HEK293 (cell line): ENCODE results near the gene POFUT2.

ENCODE experiments used
- BCL11A ChIP-seq: fragments of 450-650 bp; formaldehyde crosslinking; IDR thresholded peaks from 2 replicates; pipeline ENCODE4 v1.5.1; 2016; ENCODE audit warnings: low read depth, missing biosample characterization, missing genetic modification characterization
- GLIS1 ChIP-seq: fragments of 450-650 bp; formaldehyde crosslinking; IDR thresholded peaks from 2 replicates; pipeline ENCODE4 v1.5.1; 2016; ENCODE audit warnings: missing biosample characterization, missing genetic modification characterization
- GLIS2 ChIP-seq: fragments of 450-650 bp; formaldehyde crosslinking; IDR thresholded peaks from 2 replicates; pipeline ENCODE4 v1.5.1; 2016; ENCODE audit warnings: missing biosample characterization, missing genetic modification characterization
- IKZF3 ChIP-seq: fragments of 450-650 bp; IDR thresholded peaks from 2 replicates; pipeline ENCODE4 v1.5.0; 2018; ENCODE audit warnings: missing biosample characterization, mild to moderate bottlenecking, missing genetic modification characterization, moderate library complexity
- KLF8 ChIP-seq: fragments of 450-650 bp; formaldehyde crosslinking; IDR thresholded peaks from 2 replicates; pipeline ENCODE4 v1.5.1; 2016; ENCODE audit warnings: missing biosample characterization, missing genetic modification characterization
- SP7 ChIP-seq: fragments of 450-650 bp; formaldehyde crosslinking; IDR thresholded peaks from 2 replicates; pipeline ENCODE4 v1.5.1; 2016; ENCODE audit warnings: missing biosample characterization, missing genetic modification characterization
- ZBTB21 ChIP-seq: fragments of 450-650 bp; formaldehyde crosslinking; IDR thresholded peaks from 2 replicates; pipeline ENCODE4 v1.5.1; 2017; ENCODE audit warnings: missing biosample characterization, missing genetic modification characterization
- ZEB2 ChIP-seq: fragments of 450-650 bp; formaldehyde crosslinking; IDR thresholded peaks from 2 replicates; pipeline ENCODE4 v1.5.1; 2016; ENCODE audit warnings: missing biosample characterization, missing genetic modification characterization
- ZFP69B ChIP-seq: fragments of 450-650 bp; formaldehyde crosslinking; IDR thresholded peaks from 2 replicates; pipeline ENCODE4 v1.5.1; 2016; ENCODE audit warnings: missing biosample characterization, missing genetic modification characterization
- ZIC2 ChIP-seq: fragments of 450-650 bp; formaldehyde crosslinking; IDR thresholded peaks from 2 replicates; pipeline ENCODE4 v1.5.1; 2016; ENCODE audit warnings: missing biosample characterization, missing genetic modification characterization
- ZNF155 ChIP-seq: fragments of 450-650 bp; formaldehyde crosslinking; IDR thresholded peaks from 2 replicates; pipeline ENCODE4 v1.5.1; 2016; ENCODE audit warnings: missing biosample characterization, missing genetic modification characterization
- ZNF24 ChIP-seq: fragments of 450-650 bp; formaldehyde crosslinking; IDR thresholded peaks from 2 replicates; pipeline ENCODE4 v1.5.1; 2016; ENCODE audit warnings: missing biosample characterization, missing genetic modification characterization
- ZNF423 ChIP-seq: fragments of 450-650 bp; formaldehyde crosslinking; IDR thresholded peaks from 2 replicates; pipeline ENCODE4 v1.5.1; 2016; ENCODE audit warnings: missing biosample characterization, missing genetic modification characterization
- ZNF514 ChIP-seq: fragments of 450-650 bp; formaldehyde crosslinking; IDR thresholded peaks from 2 replicates; pipeline ENCODE4 v1.5.1; 2016; ENCODE audit warnings: missing biosample characterization, missing genetic modification characterization
- ZNF521 ChIP-seq: fragments of 450-650 bp; formaldehyde crosslinking; IDR thresholded peaks from 2 replicates; pipeline ENCODE4 v1.5.1; 2017; ENCODE audit warnings: missing biosample characterization, mild to moderate bottlenecking, missing genetic modification characterization
- ZNF530 ChIP-seq: fragments of 450-650 bp; formaldehyde crosslinking; IDR thresholded peaks from 2 replicates; pipeline ENCODE4 v1.5.1; 2016; ENCODE audit warnings: low read depth, missing biosample characterization, missing genetic modification characterization
- ZNF558 ChIP-seq: fragments of 450-650 bp; formaldehyde crosslinking; IDR thresholded peaks from 2 replicates; pipeline ENCODE4 v1.5.1; 2016; ENCODE audit warnings: missing biosample characterization, missing genetic modification characterization
- ZNF596 ChIP-seq: fragments of 450-650 bp; IDR thresholded peaks from 2 replicates; pipeline ENCODE4 v1.5.0; 2018; ENCODE audit warnings: missing biosample characterization, mild to moderate bottlenecking, missing genetic modification characterization, moderate library complexity
- ZNF664 ChIP-seq: fragments of 450-650 bp; formaldehyde crosslinking; IDR thresholded peaks from 2 replicates; pipeline ENCODE4 v1.5.1; 2016; ENCODE audit warnings: missing biosample characterization, missing genetic modification characterization
- TF ChIP-seq, protein P1 (sequence below): fragments of 450-650 bp; formaldehyde crosslinking; IDR thresholded peaks from 2 replicates; pipeline ENCODE4 v1.5.1; 2016; ENCODE audit warnings: missing biosample characterization, missing genetic modification characterization, borderline replicate concordance
- TF ChIP-seq, protein P2 (sequence below): fragments of 450-650 bp; formaldehyde crosslinking; IDR thresholded peaks from 2 replicates; pipeline ENCODE4 v1.5.1; 2016; ENCODE audit warnings: missing biosample characterization, missing genetic modification characterization
- TF ChIP-seq, protein P3 (sequence below): fragments of 450-650 bp; formaldehyde crosslinking; IDR thresholded peaks from 2 replicates; pipeline ENCODE4 v1.5.1; 2016; ENCODE audit warnings: missing biosample characterization, missing genetic modification characterization
- TF ChIP-seq, protein P4 (sequence below): fragments of 450-650 bp; formaldehyde crosslinking; IDR thresholded peaks from 2 replicates; pipeline ENCODE4 v1.5.1; 2016; ENCODE audit warnings: missing biosample characterization, missing genetic modification characterization
- TF ChIP-seq, protein P5 (sequence below): fragments of 450-650 bp; formaldehyde crosslinking; IDR thresholded peaks from 2 replicates; pipeline ENCODE4 v1.5.1; 2016; ENCODE audit warnings: missing biosample characterization, missing genetic modification characterization, borderline replicate concordance
- TF ChIP-seq, protein P6 (sequence below): fragments of 450-650 bp; formaldehyde crosslinking; IDR thresholded peaks from 2 replicates; pipeline ENCODE4 v1.5.1; 2016; ENCODE audit warnings: missing biosample characterization, missing genetic modification characterization, low read depth

The POFUT2 gene

DNA sequence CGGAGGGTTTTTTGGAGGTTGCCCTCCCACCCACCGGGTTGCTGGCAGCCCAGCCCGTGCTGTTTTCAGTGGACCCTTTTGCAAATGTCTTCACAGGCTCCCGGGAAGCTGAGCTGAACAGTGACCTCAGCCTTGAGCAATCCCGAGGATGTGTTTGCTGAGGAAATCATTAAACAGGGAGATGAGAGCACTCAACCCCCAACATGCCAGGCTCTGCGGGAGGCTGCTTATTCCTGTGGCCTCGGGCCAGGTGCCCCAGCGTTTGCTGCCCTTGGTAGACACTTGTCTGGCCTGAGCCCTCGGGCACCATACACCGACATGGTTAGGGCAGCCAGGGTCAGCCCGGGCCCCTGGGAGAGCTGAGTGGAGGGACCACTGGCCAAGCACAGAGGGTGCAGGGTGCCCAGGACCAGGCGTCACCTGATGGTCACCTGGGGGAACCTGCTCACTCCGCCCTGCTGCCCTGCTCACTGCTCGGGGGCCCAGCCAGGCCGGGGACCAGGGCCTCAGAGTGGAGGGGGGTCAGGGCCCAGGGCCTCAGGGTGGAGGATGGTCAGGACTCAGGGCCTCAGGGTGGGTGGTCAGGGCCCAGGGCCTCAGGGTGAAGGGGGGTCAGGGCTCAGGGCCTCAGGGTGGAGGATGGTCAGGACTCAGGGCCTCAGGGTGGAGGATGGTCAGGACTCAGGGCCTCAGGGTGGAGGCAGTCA is 42.5 kb upstream of the POFUT2 start (continued):
- TF ChIP-seq, protein P1, sequence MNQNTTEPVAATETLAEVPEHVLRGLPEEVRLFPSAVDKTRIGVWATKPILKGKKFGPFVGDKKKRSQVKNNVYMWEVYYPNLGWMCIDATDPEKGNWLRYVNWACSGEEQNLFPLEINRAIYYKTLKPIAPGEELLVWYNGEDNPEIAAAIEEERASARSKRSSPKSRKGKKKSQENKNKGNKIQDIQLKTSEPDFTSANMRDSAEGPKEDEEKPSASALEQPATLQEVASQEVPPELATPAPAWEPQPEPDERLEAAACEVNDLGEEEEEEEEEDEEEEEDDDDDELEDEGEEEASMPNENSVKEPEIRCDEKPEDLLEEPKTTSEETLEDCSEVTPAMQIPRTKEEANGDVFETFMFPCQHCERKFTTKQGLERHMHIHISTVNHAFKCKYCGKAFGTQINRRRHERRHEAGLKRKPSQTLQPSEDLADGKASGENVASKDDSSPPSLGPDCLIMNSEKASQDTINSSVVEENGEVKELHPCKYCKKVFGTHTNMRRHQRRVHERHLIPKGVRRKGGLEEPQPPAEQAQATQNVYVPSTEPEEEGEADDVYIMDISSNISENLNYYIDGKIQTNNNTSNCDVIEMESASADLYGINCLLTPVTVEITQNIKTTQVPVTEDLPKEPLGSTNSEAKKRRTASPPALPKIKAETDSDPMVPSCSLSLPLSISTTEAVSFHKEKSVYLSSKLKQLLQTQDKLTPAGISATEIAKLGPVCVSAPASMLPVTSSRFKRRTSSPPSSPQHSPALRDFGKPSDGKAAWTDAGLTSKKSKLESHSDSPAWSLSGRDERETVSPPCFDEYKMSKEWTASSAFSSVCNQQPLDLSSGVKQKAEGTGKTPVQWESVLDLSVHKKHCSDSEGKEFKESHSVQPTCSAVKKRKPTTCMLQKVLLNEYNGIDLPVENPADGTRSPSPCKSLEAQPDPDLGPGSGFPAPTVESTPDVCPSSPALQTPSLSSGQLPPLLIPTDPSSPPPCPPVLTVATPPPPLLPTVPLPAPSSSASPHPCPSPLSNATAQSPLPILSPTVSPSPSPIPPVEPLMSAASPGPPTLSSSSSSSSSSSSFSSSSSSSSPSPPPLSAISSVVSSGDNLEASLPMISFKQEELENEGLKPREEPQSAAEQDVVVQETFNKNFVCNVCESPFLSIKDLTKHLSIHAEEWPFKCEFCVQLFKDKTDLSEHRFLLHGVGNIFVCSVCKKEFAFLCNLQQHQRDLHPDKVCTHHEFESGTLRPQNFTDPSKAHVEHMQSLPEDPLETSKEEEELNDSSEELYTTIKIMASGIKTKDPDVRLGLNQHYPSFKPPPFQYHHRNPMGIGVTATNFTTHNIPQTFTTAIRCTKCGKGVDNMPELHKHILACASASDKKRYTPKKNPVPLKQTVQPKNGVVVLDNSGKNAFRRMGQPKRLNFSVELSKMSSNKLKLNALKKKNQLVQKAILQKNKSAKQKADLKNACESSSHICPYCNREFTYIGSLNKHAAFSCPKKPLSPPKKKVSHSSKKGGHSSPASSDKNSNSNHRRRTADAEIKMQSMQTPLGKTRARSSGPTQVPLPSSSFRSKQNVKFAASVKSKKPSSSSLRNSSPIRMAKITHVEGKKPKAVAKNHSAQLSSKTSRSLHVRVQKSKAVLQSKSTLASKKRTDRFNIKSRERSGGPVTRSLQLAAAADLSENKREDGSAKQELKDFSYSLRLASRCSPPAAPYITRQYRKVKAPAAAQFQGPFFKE = no peak
- TF ChIP-seq IKZF3 (tag by site-specific recombination) (0 out of 2 replicates have a peak, but pooled peaks have one; percentile 55), ZNF155 (tag by site-specific recombination) (no peak), GLIS2 (tag by site-specific recombination) (peak; percentile 59), ZBTB21 (tag by site-specific recombination) (peak; percentile 48; the same call in 1 of the 2 replicates), ZEB2 (tag by site-specific recombination) (peak; percentile 91), ZNF664 (tag by site-specific recombination) (peak; percentile 93), ZNF596 (tag by site-specific recombination) (no peak), ZNF514 (tag by site-specific recombination) (no peak), SP7 (peak; percentile 56), ZFP69B (tag by site-specific recombination) (peak; percentile 66; the same call in 1 of the 2 replicates), ZNF558 (tag by site-specific recombination) (no peak), ZNF24 (tag by site-specific recombination) (peak; percentile 50; the same call in 1 of the 2 replicates), KLF8 (tag by site-specific recombination) (0 out of 2 replicates have a peak, but pooled peaks have one; percentile 39), ZIC2 (tag by site-specific recombination) (peak; percentile 98), GLIS1 (tag by site-specific recombination) (peak; percentile 99), ZNF423 (peak; percentile 90), ZNF521 (no peak), BCL11A (tag by site-specific recombination) (no peak), ZNF530 (tag by site-specific recombination) (no peak)
- TF ChIP-seq, protein P2, sequence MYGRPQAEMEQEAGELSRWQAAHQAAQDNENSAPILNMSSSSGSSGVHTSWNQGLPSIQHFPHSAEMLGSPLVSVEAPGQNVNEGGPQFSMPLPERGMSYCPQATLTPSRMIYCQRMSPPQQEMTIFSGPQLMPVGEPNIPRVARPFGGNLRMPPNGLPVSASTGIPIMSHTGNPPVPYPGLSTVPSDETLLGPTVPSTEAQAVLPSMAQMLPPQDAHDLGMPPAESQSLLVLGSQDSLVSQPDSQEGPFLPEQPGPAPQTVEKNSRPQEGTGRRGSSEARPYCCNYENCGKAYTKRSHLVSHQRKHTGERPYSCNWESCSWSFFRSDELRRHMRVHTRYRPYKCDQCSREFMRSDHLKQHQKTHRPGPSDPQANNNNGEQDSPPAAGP = peak; percentile 69
- TF ChIP-seq, protein P3, sequence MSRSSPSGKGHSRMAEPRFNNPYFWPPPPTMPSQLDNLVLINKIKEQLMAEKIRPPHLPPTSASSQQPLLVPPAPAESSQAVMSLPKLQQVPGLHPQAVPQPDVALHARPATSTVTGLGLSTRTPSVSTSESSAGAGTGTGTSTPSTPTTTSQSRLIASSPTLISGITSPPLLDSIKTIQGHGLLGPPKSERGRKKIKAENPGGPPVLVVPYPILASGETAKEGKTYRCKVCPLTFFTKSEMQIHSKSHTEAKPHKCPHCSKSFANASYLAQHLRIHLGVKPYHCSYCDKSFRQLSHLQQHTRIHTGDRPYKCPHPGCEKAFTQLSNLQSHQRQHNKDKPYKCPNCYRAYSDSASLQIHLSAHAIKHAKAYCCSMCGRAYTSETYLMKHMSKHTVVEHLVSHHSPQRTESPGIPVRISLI (tag by site-specific recombination) = no peak
- TF ChIP-seq, protein P4, sequence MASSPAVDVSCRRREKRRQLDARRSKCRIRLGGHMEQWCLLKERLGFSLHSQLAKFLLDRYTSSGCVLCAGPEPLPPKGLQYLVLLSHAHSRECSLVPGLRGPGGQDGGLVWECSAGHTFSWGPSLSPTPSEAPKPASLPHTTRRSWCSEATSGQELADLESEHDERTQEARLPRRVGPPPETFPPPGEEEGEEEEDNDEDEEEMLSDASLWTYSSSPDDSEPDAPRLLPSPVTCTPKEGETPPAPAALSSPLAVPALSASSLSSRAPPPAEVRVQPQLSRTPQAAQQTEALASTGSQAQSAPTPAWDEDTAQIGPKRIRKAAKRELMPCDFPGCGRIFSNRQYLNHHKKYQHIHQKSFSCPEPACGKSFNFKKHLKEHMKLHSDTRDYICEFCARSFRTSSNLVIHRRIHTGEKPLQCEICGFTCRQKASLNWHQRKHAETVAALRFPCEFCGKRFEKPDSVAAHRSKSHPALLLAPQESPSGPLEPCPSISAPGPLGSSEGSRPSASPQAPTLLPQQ (tag by site-specific recombination) = peak; percentile 83
- TF ChIP-seq, protein P5, sequence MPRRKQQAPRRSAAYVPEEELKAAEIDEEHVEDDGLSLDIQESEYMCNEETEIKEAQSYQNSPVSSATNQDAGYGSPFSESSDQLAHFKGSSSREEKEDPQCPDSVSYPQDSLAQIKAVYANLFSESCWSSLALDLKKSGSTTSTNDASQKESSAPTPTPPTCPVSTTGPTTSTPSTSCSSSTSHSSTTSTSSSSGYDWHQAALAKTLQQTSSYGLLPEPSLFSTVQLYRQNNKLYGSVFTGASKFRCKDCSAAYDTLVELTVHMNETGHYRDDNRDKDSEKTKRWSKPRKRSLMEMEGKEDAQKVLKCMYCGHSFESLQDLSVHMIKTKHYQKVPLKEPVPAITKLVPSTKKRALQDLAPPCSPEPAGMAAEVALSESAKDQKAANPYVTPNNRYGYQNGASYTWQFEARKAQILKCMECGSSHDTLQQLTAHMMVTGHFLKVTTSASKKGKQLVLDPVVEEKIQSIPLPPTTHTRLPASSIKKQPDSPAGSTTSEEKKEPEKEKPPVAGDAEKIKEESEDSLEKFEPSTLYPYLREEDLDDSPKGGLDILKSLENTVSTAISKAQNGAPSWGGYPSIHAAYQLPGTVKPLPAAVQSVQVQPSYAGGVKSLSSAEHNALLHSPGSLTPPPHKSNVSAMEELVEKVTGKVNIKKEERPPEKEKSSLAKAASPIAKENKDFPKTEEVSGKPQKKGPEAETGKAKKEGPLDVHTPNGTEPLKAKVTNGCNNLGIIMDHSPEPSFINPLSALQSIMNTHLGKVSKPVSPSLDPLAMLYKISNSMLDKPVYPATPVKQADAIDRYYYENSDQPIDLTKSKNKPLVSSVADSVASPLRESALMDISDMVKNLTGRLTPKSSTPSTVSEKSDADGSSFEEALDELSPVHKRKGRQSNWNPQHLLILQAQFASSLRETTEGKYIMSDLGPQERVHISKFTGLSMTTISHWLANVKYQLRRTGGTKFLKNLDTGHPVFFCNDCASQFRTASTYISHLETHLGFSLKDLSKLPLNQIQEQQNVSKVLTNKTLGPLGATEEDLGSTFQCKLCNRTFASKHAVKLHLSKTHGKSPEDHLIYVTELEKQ (tag by site-specific recombination) = peak; percentile 57; the same call in 1 of the 2 replicates
- TF ChIP-seq, protein P6, sequence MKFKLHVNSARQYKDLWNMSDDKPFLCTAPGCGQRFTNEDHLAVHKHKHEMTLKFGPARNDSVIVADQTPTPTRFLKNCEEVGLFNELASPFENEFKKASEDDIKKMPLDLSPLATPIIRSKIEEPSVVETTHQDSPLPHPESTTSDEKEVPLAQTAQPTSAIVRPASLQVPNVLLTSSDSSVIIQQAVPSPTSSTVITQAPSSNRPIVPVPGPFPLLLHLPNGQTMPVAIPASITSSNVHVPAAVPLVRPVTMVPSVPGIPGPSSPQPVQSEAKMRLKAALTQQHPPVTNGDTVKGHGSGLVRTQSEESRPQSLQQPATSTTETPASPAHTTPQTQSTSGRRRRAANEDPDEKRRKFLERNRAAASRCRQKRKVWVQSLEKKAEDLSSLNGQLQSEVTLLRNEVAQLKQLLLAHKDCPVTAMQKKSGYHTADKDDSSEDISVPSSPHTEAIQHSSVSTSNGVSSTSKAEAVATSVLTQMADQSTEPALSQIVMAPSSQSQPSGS = peak; percentile 79
